ENCODE results near the gene NQO1. TPM values are rescaled to one million over a fixed set of nuclear protein-coding genes. Genes with fewer than 3 reads are reported as not detected.

The NQO1 gene
- total RNA-seq (under 1 TPM; 0.25 to 0.80 TPM), total RNA-seq (0.23 to 17.9 (median 2.8) reads per million in 172 experiments)
- polyA plus RNA-seq (2013, experiment 1 of 2), result 4.1 TPM
- 4.0 TPM for polyA plus RNA-seq (2013, experiment 2 of 2)

- no peaks in the 10 kb centered on the region for H3K27me3 ChIP-seq (ENCODE audit: control insufficient read depth in 1 of 2, insufficient read depth in 2 of 2, low read length in 2 of 2)
- Mint-ChIP-seq H3K9me3 (no peaks in the 10 kb centered on the region), H3K4me1 (ENCODE audit: low read depth) (peaks cover 22% of the 10 kb centered on the region), H3K27me3 (no peaks in the 10 kb centered on the region), H3K27ac (peak within 1 kb of the TSS; percentile 84), H3K4me3 (peak within 1 kb of the TSS; percentile 94), H3K36me3 (ENCODE audit: low read depth) (no peaks in the 10 kb centered on the region)
- no peaks in the 10 kb centered on the region for H3K36me3 ChIP-seq (ENCODE audit: insufficient read depth, low read length)
- peak within 1 kb of the TSS; percentile 67 for H3K4me3 ChIP-seq (ENCODE audit: low read length)
- no peaks in the 10 kb centered on the region for H3K9me3 ChIP-seq (ENCODE audit: control insufficient read depth in 1 of 2, insufficient read depth in 1 of 2, low read length in 2 of 2)
- ChIA-PET CTCF (interaction anchor here (1.0 to 2.8 kb wide), 2 partner anchors 17 to 28 kb away, joined by 3 to 11 read pairs; partner anchors contain the start of gene NOB1), POLR2A (interaction anchor here (0.8 to 5.9 kb wide), 8 partner anchors 10 to 1454 kb away, joined by 3 to 62 read pairs (median 4); partner anchors contain the start of genes NOB1, TERF2 and WWP2)
- H3K27ac ChIP-seq (ENCODE audit: low read depth in 1 of 2, low read length in 2 of 2), result peak within 1 kb of the TSS; percentile 23 to 50
- ATAC-seq (ENCODE audit: poor library complexity), result peak; percentile 94
- intact Hi-C loops (cut with DNase I, micrococcal nuclease), result loop anchor here (1.0 to 2.0 kb wide), 2 partner anchors 28 kb away; partner anchors contain the start of gene NOB1 (in 2 of the 2)
- DNase-seq, result peak; percentile 70 to 91 (median 83)
- TF ChIP-seq CTCF (IDR thresholded peaks at IDR 0.05), result no peak
- H3K4me1 ChIP-seq (ENCODE audit: insufficient read depth, low read length), result peaks cover 25% of the 10 kb centered on the region
Observed at GRCh38 chr16:69726313-69727060, at the start of gene NQO1. Gene NQO1, minus strand, starts transcription at chr16:69726560. Its CDS starts 121 bp downstream, at chr16:69726439.

- no peak overlapping the region for H3K4me3 ChIP-seq (ENCODE audit: low read length)
- H3K4me3 Mint-ChIP-seq, result no peak overlapping the region
- ChIA-PET POLR2A (interaction anchor here (0.6 kb wide), 1 partner anchor 36 kb away, joined by 3 read pairs; no protein-coding TSS in a partner anchor), CTCF (no interaction called here)
- TF ChIP-seq CTCF (IDR thresholded peaks at IDR 0.05), result no peak
- H3K4me1 Mint-ChIP-seq (ENCODE audit: low read depth), result peaks cover 32% of the 10 kb centered on the region
- peaks cover 7 to 13% of the 10 kb centered on the region in 2 experiments for H3K9me3 ChIP-seq (ENCODE audit: control insufficient read depth in 1 of 2, insufficient read depth in 1 of 2, low read length in 2 of 2)
- DNase-seq (no peak), ATAC-seq (ENCODE audit: poor library complexity) (no peak)
- peaks cover 11% of the 10 kb centered on the region for H3K36me3 ChIP-seq (ENCODE audit: insufficient read depth, low read length)
- no peaks in the 10 kb centered on the region for H3K27me3 ChIP-seq (ENCODE audit: control insufficient read depth in 1 of 2, insufficient read depth in 2 of 2, low read length in 2 of 2)
- no peaks in the 10 kb centered on the region for H3K27me3 Mint-ChIP-seq
- peaks cover 44% of the 10 kb centered on the region for H3K36me3 Mint-ChIP-seq (ENCODE audit: low read depth)
- peaks cover 6% of the 10 kb centered on the region for H3K9me3 Mint-ChIP-seq
- no peak overlapping the region for H3K27ac ChIP-seq (ENCODE audit: low read depth in 1 of 2, low read length in 2 of 2)
- H3K27ac Mint-ChIP-seq, result no peak overlapping the region
- intact Hi-C loops (cut with DNase I, micrococcal nuclease), result no loop called here
- H3K4me1 ChIP-seq (ENCODE audit: insufficient read depth, low read length), result peaks cover 17% of the 10 kb centered on the region
Observed at GRCh38 chr16:69775563-69775962, 49.2 kb upstream of the NQO1 start.

GRCh38 chr16:69773260-69773947, 47.0 kb upstream of the NQO1 start:
- ChIA-PET CTCF (interaction anchor here (1.4 kb wide), 1 partner anchor 19 kb away, joined by 4 read pairs; the partner anchor contains the start of gene NOB1), POLR2A (interaction anchor here (4.6 kb wide), 1 partner anchor 11 kb away, joined by 16 read pairs; the partner anchor contains the start of gene WWP2)
- no peak overlapping the region for H3K4me3 Mint-ChIP-seq
- peaks cover 6% of the 10 kb centered on the region for H3K9me3 Mint-ChIP-seq
- Histone ChIP-seq H3K9me3 (ENCODE audit: control insufficient read depth in 1 of 2, insufficient read depth in 1 of 2, low read length in 2 of 2) (peaks cover 7 to 13% of the 10 kb centered on the region in 2 experiments), H3K27me3 (ENCODE audit: control insufficient read depth in 1 of 2, insufficient read depth in 2 of 2, low read length in 2 of 2) (no peaks in the 10 kb centered on the region), H3K4me3 (ENCODE audit: low read length) (no peak overlapping the region), H3K27ac (ENCODE audit: low read depth in 1 of 2, low read length in 2 of 2) (no peak overlapping the region), H3K36me3 (ENCODE audit: insufficient read depth, low read length) (peaks cover 11% of the 10 kb centered on the region), H3K4me1 (ENCODE audit: insufficient read depth, low read length) (peaks cover 21% of the 10 kb centered on the region)
- peak overlapping the region; percentile 9 for H3K27ac Mint-ChIP-seq
- H3K27me3 Mint-ChIP-seq, result no peaks in the 10 kb centered on the region
- ATAC-seq (ENCODE audit: poor library complexity) (no peak), DNase-seq (no peak)
- H3K4me1 Mint-ChIP-seq (ENCODE audit: low read depth), result peaks cover 47% of the 10 kb centered on the region
- peaks cover 39% of the 10 kb centered on the region for H3K36me3 Mint-ChIP-seq (ENCODE audit: low read depth)
- TF ChIP-seq CTCF (IDR thresholded peaks at IDR 0.05), result no peak
- intact Hi-C loops (cut with DNase I, micrococcal nuclease), result no loop called here
